NCI-H1436 treated with DMSO at 0.1 percent for 48 hours (cell line): ENCODE data around the gene CCDC18.
"Not testable (repeated sequence)": the region's sequence is repeated elsewhere in the genome, so short reads cannot be mapped to it uniquely, and the experiment has no call there.

Experiments used
- DNase-seq: peaks from one replicate; lab custom pipeline; 2025; lab: John Stamatoyannopoulos, UW

The CCDC18 gene, protein sequence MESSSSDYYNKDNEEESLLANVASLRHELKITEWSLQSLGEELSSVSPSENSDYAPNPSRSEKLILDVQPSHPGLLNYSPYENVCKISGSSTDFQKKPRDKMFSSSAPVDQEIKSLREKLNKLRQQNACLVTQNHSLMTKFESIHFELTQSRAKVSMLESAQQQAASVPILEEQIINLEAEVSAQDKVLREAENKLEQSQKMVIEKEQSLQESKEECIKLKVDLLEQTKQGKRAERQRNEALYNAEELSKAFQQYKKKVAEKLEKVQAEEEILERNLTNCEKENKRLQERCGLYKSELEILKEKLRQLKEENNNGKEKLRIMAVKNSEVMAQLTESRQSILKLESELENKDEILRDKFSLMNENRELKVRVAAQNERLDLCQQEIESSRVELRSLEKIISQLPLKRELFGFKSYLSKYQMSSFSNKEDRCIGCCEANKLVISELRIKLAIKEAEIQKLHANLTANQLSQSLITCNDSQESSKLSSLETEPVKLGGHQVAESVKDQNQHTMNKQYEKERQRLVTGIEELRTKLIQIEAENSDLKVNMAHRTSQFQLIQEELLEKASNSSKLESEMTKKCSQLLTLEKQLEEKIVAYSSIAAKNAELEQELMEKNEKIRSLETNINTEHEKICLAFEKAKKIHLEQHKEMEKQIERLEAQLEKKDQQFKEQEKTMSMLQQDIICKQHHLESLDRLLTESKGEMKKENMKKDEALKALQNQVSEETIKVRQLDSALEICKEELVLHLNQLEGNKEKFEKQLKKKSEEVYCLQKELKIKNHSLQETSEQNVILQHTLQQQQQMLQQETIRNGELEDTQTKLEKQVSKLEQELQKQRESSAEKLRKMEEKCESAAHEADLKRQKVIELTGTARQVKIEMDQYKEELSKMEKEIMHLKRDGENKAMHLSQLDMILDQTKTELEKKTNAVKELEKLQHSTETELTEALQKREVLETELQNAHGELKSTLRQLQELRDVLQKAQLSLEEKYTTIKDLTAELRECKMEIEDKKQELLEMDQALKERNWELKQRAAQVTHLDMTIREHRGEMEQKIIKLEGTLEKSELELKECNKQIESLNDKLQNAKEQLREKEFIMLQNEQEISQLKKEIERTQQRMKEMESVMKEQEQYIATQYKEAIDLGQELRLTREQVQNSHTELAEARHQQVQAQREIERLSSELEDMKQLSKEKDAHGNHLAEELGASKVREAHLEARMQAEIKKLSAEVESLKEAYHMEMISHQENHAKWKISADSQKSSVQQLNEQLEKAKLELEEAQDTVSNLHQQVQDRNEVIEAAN (N-terminal part only)

DNA sequence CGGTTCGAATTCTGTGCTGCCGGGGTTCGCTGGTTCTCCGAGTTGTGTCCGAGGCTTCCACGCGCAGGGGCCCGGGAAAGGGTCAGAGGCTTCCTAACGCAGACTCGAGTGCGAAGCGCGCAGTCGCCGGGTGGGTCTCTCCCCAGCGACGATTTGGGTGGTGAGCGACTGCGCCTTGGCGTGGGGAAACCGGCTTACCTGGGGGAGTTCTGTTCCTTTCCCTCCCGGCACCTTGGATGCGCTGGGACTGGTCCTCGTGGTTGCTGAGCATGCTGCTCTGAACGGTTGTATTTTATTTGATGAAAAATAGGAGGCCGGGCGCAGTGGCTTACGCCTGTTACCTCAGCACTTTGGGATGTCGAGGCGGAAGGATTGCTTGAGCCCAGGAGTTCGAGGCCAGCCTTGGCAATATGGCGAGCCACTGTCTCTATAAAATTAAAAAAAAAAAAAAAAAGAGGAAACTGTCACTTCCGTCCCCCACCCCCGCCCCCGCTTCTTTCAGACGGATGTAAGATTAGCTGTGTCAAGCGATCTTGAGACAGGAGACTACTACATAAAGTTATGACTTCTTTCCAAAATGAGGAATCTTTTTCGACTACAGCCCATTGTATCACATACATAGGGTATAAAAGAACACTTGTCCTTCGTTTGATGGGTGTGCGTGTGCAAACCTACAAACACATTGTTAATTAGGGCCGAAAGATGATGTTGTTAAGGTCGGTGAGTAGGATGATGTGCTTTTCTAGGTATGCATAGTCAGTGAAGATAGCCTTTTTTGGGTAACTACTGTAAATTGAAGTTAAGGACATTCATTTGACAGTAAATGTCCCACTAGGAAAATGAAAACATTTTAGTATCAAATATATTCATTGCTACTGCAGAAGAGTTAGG is at the start of gene CCDC18:
Gene CCDC18 (plus strand): TSS at position 2 of the 891 bp plus-strand sequence. CDS start 2,638 bp downstream, outside the sequence.
- DNase-seq, result no peak

DNA sequence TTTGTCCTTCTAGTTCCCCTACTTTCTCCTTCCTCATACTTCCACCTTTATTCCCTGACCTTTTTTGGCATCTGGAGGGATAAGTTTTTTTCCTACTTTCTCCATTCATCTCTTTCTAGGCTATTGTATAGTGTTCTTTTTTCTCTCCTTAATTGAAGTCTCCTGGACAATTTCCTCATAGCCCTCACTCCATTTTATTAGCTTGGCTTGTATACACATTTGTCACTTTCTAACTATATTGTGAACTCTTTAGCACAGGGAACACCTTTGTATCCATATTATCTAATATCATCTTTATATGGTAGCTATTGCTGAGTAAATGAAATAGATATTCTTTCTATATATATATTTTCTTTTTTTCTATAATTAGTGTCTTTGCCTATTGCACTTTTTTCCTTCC is 47.9 kb upstream of the CCDC18 start:
- DNase-seq, result no peak

- no peak for DNase-seq
These were observed 44.1 kb upstream of the CCDC18 start for GRCh38 chr1:93136445-93136844.

DNA sequence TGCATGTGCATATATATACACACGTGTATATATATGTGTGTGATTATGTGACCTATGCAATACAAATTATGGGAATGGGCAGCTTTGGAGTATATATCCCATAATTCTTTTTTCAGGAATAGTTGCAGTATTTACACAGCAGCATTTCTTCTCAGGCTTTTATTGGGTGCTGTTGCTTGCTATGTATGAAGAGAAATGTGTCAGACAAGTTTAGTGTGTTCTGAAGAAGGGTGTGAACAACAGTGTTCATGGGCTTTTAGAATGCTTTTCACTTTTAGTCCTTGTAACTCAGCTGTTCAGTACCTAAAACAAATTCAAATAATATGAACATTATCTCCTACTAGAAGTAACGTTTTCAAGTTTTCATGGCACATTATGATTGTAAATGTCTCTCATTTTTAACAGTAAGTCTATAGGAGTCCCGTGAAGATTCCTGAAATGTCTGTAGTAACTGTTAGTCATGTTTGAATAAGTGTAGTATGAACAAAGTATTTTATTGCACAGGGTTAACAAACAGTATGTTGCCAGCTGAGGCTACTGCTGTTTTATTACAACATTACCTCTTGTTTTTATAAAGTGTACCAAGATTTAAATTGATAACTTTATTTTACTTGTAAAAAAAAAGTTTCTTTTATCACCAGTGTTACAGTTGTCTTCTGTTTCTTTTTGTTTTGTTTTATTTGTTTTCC is 42.8 kb upstream of the CCDC18 start:
- no peak for DNase-seq

DNA sequence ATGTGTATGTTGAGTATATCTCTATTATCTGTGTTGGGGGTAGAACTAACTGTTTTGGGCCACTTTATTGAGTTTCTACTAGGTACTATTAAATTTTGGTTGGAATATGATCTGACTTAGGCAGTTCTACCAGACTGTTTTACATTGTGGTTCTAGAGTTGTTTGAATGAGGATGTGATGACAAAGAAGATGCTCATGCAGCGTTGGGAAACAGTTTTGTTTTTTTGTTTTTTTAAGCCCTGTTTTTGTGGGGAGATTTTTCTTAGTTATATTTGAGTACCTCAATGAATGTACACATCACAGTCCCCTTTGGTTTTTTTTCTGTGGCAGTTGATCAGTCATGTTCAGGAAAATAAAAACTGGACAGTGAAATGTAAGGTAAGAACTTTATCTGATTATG is 40.4 kb upstream of the CCDC18 start:
- no peak for DNase-seq

- no peak for DNase-seq
These were observed 38.4 kb upstream of the CCDC18 start for GRCh38 chr1:93142161-93142560.

GRCh38 chr1:93143136-93143535 is 37.4 kb upstream of the CCDC18 start:
- no peak for DNase-seq

DNA sequence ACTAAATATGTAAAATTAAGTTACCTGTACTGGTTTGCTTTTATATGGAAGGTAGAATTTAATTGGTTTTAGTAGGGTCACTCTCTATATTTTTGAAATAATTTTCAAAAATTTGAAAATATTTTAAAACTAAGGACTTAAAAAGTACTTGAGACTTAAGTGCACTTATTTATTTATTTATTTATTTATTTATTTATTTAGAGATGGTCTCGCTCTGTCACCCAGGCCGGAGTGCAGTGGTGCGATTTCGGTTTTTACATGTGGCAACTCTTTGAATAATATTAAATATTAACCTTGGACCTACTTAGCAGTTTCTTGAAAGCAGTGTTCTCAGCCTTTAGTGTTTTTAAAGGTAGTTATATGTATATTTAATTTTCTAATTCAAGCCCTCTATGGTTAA is 36.8 kb upstream of the CCDC18 start:
- no peak for DNase-seq

- DNase-seq, result no peak
These were observed 32.5 kb upstream of the CCDC18 start for GRCh38 chr1:93148001-93148400.

GRCh38 chr1:93150729-93151128 is 29.8 kb upstream of the CCDC18 start:
- no peak for DNase-seq

DNA sequence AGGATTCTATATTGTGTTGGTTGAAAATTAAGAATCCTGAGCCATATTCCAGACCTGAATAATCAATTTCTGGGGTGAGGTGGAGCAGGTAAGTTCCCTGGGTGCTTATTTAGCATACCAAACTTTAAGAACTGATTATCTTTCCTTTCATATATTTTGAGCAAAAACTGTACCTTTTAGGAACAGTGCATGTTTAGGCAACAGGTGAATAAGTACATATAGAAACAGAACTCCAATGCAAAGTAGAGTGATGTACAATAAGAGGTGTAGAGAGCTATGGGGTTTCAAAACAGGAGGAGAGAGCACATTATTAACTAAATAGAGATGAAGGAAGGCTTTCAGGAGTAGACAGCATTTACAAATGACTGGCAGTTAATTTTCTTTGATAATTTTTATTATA is 29.1 kb upstream of the CCDC18 start:
- DNase-seq, result no peak

DNA sequence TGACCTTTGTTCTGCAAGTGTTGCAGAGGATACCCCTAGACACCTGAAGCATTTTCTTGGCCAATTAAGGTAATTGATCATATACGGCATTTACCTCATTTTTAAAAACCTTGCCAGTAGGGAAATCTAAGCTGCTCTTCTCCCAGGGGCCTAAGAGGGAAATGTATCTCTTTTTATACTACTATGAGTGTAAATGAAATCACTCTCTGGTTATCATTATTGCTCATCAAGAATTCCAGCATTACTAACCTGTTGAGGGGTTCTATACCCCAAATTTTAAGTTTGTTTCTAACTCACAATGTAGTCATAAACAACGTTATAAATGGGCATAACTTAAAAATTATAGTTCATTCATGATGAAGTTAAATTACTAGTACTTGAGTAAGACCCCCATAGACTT is 27.7 kb upstream of the CCDC18 start:
- no peak for DNase-seq

DNA sequence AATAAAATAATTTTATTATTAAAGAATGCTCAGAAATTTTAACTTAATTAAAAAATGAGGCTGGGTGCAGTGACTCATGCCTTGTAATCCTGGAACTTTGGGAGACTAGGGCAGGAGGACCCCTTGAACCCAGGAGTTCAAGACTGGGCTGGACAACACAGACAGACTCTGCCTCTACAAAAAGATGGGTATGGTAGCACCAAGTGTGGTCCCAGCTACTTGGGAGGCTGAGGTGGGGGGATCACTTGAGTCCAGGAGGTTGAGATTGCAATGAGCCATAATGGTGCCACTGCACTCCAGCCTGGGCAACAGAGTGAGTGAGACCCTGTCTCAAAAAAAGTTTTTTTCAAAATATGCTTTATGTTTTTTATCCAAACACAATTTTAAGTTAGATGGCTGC is 25.6 kb upstream of the CCDC18 start:
- DNase-seq, result no peak

- no peak for DNase-seq
These were observed 25.2 kb upstream of the CCDC18 start for GRCh38 chr1:93155335-93155734.

DNA sequence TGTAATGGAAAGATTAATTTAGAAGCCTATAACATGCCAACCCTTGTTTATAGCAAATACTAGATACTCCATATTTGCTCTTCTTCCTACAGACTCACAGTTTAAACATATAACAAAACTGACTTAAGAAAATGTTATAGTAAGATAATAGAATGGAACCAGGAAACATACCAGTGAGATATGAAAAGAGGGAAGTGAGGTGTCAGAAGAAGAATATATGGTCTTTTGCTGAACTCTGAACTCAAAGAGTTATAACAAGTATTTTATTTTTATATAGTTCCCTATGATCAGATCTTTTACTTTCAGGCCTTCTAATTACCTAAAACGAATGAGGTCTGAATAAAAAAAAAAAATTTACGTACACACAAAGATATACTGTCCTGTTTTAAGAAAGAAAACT is 21.2 kb upstream of the CCDC18 start:
- DNase-seq, result no peak

DNA sequence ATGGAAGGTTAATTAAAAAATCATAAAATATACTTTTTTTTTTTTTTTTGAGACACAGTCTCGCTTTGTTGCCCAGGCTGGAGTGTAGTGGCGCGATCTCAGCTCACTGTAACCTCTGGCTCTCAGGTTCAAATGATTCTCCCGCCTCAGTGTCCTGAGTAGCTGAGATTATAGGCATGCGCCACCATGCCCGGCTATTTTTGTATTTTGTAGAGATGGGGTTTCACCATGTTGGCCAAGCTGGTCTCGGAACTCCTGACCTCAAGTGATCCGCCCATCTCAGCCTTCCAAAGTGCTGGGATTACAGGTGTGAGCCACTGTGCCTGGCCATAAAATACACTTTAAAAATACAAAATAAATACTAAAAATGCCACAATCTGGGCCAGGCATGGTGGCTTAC is 17.2 kb upstream of the CCDC18 start:
- DNase-seq, result not testable (repeated sequence)

DNA sequence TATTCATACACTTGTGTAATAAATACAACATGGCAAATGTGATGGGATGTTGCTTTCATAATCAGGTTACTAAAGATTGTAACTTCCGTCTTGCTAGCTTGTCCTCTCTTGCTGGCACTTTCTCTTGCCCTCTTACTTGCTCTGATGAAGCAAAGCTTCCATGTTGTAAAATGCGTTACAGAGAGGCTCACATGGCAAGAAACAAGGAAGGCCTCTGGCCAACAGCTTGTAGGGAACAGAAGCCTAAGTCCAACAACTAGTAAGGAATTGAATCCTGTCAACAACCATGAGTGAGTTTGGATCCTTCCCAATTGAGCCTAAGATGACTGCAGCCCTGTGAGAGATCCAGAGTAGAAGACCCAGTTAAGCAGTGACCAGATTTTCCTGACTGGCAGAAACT is 15.7 kb upstream of the CCDC18 start:
- no peak for DNase-seq

GRCh38 chr1:93165895-93166294 is 14.6 kb upstream of the CCDC18 start:
- DNase-seq, result not testable (repeated sequence)

GRCh38 chr1:93167006-93167405 is 13.5 kb upstream of the CCDC18 start:
- DNase-seq, result no peak

GRCh38 chr1:93170141-93170678 is 10.3 kb upstream of the CCDC18 start:
- not testable (repeated sequence) for DNase-seq
